Left lobe of liver (tissue), 2 donors: ENCODE data around the gene MDN1. TPM values are rescaled to one million over a fixed set of nuclear protein-coding genes. Genes with fewer than 3 reads are reported as not detected.

Experiments used
- ATAC-seq: fragments of 200-7000 bp; cut with Tn5 transposase; one replicate; pipeline ENCODE4 v1.9.1; 2020; ENCODE audit warnings: mild to moderate bottlenecking, moderate library complexity
- DNase-seq: peaks from one replicate; pipeline ENCODE4 v3.0.0-alpha.2; 2020; ENCODE audit warnings: low spot score
- total RNA-seq: library from RNA; stranded (reverse); gene quantifications from one replicate; pipeline ENCODE4 v1.2.1, GENCODE V29; 2021
- donor health status: DM: no; HTN: no; CAD: no; lungs with moderate emphysema.
- donor health status: DM: no; HTN: yes; CAD: no.

Gene MDN1
- total RNA-seq, 1 donor from 2014 or later, result 35.1 TPM

DNA sequence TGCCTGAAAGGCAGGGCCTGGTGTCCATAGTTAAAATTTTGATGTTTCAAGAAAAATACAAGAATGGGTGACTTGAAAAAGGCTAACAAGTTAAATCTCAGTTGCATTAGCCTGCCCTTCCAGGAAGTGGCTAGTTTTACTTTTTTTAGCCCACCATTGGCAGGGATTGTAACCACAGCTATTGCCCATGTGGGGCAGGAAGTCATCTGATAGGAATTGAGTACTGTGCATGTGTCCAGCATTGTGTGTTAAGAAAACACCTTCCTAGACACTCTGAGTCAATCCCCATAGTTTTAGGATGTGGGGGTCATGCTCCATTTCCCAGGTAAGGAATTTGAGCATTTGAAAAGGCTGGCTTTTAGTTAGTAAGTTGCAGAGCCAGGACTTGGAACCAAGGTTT is 207.9 kb downstream of the MDN1 start:
- no peak for DNase-seq
- no peak for ATAC-seq

DNA sequence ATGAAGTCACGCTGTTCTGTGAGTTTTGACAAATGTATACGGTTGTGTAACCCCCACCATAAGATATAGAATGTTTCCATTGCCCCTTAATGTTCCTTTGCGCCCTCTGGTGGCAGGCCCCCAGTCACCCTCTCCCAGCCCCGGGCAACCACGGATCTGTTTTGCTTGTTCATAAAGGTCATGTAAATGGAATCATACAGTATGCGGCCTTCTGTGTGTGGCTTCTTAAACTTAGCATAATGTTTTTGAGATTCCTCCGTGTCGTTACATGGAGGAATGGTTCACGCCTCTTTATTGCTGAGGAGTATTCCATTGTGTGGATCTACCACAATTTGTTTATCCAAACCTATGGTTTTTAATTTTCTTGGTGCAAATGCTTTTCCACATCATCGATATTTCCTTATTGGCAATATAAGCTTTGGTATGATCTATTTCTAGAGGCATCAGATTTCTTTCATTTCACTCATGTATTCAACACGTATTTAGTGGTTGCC is 209.4 kb downstream of the MDN1 start:
- DNase-seq (peak; percentile 61), ATAC-seq (peak; percentile 92)

DNA sequence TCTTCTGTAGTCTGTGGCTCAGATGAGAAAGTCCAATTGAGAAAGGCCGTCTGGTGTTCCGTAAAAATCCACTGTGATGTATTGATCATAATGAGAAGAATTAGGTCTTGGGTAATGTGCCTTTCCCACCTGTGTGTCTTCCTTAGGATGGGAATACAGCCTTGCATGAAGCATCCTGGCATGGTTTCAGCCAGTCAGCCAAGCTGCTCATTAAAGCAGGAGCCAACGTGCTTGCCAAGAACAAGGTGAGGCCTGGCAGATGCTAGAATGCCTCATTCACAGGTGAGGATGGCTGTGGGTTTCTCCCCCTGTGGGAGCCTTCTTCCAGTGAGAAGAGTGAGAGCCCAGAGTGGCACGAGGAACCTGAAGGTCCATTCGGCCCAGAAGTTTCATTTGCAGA is 213.7 kb downstream of the MDN1 start:
- no peak for DNase-seq
- no peak for ATAC-seq

DNA sequence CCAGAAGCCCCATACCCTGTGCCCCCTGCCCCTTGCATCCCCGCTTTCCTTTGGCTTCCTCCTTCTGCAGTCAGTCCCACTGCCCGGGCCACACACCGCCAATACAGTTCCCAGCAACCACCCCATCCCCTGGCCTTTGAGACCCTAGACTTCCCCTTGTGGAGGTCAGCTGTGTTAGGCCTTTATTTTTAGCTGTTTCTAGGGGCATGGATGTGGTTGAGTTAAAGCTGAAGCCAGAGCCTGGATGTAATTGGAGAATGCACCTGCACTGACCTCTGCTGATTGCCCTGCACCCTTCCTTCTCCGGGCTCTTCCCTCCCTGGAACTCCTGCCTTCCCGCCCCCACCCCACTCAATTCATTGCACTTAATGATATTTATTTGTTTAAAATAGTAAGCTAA is 214.9 kb downstream of the MDN1 start:
- no peak for DNase-seq
- ATAC-seq, result no peak

DNA sequence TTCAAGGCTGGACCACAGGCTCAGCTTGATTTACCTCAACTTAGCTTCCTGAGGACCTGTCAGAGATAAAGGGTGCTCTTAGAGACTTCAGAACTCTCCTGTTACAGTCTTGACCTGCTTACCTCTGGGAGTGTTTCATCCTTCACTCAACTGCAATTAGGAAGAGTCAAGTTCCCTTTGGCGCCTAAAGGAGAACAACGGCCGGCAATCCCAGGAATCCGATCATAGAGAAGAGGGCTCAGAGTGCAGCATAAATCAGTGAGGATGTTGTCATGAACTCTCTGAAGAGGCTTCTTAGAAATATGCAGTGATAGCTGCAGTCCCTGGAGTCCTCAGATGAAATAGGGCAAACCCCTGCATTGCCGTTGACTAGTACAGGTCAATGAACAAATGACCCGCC is 217.4 kb downstream of the MDN1 start:
- ATAC-seq, result no peak

DNA sequence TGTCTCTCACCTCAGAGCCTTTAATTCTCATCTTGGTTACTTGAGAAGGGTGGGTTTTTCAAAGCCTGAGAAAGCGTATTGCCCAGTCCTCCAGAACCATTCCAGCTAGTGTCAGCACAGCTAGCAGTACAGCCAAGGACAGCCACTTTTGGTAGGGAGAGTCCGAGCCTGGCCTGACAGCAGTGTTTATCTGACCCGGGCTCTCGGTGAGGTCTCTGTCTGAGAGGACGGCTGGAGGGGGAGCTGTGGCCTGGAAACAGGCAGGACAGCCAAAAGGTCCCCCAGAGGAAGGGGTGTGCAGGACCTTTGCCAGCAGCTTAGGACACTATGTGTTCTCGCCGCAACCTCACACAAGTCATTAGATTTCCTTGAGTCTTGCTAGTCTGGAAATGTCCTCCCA is 219.9 kb downstream of the MDN1 start:
- ATAC-seq (peak; percentile 15), DNase-seq (no peak)

More for the DNA sequence above, 217.4 kb downstream of the MDN1 start:
- no peak for DNase-seq

DNA sequence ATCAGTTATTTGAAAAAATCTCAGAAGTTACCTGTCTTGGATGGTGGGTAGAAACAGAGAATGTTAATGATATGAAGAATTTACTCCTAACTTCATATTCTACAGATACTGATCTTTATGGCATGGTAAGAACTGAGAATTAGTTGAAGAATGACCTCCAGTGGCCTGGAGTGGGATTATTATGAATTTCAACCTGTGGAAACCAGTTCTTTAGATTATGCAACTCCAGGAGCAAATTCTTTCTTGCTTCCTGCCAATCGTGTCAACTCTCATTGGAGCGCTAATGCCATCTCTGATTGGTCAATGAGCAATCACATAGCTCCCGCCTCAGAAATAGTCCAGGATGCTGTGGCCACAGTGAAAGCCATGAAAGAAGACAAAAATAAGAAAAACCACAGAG is 221.6 kb downstream of the MDN1 start:
- ATAC-seq (peak; percentile 97), DNase-seq (no peak)

DNA sequence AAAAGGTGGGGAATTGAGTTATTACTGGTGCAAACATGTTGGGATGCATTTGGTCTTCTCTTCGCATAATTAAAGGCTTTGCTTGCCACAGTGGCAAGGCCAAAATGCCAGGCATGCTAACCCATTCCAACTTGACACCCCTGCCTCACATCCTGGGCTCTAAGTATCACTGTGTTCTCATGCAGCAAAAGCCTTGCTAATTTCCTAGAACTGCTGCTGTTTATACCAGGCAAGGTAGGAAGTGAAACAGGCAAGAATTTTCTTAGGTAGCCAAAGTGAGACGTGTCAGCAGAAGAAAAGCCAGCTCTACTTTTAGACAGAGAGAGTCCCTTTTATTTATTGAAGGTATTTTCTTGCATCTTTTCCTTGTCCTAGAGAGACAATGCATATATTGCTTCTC is 222.2 kb downstream of the MDN1 start:
- ATAC-seq, result no peak
- DNase-seq, result no peak

DNA sequence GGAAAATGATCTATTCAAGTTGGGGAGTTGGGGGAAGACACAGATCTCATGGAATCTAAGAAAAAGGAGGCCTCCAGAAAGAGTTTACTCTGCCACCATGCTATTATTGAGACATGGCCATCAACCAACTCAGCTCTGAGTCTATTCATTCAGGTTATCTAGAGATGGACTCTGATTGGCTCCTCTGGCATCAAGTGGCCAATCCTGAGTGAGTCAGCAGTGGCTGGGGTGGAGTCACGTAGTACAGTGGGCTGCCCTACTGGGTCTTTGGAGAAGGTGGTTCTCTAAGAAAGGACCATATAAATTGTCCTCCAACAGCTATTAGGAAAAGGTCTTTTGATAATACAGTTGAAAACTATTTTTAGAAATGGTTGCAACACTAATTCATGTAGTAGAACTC is 223.1 kb downstream of the MDN1 start:
- DNase-seq (no peak), ATAC-seq (no peak)

DNA sequence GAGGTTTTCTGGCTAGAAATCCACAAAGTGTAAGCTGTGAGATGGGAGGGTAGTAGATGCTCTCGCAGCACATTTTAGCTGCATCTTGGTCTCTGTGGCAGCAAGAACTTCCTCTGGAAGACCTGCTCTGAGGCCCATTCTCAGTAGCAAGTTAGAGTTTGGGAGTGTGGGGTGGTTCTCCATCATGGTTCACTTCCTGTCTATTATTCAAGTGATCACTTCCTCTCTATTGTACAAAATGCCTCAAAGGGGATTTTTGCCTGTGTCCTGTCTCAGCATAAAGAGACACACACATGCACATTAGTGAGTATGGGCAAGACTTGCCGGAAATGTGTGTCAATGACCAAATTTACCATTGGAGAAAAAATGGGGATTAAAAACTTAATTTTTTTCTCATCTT is 223.5 kb downstream of the MDN1 start:
- ATAC-seq (no peak), DNase-seq (no peak)

Other genes starting within 250 kb of the MDN1 start
- gene LYRM2, start 181.0 kb downstream of the MDN1 start, total RNA-seq, result 11.7 TPM
- gene CASP8AP2, start 10.1 kb upstream of the MDN1 start, total RNA-seq, result 4.6 TPM
- gene GJA10, start 74.7 kb upstream of the MDN1 start, total RNA-seq, result not detected